CD4-positive, alpha-beta T cell treated with Interferon alpha-2 for 1 hour (primary cell): Measurements from ENCODE around the gene CFDP1.

ENCODE experiments used
- DNase-seq, 2 donors: peaks; one replicate each; pipeline ENCODE4 v3.0.0-alpha.2; 2020 to 2022

CFDP1 gene

DNA sequence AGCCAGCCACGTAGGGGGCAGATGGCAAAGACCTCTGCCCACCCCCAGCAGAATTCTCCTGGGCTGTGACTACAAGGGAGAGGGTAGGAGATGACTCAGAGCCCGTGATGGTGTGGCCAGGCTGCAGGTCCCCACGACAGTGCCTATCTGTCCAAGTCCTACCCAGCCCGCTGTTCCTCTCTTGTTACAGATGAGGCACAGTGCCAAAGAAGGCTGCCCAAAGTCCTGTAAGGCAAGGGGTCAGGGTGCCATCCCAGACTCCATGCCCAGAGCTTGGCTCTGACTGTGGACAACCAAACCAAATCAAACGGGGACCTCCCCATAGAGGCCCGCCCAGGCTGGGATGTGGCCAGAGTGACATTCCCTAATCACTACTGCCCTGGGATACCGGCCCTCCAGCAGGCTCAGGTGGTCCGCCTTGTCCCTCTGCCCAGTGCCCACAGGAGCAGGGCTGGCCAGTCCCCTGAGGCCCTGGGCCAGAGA, 169.3 kb downstream of the CFDP1 start:
- DNase-seq = no peak

DNA sequence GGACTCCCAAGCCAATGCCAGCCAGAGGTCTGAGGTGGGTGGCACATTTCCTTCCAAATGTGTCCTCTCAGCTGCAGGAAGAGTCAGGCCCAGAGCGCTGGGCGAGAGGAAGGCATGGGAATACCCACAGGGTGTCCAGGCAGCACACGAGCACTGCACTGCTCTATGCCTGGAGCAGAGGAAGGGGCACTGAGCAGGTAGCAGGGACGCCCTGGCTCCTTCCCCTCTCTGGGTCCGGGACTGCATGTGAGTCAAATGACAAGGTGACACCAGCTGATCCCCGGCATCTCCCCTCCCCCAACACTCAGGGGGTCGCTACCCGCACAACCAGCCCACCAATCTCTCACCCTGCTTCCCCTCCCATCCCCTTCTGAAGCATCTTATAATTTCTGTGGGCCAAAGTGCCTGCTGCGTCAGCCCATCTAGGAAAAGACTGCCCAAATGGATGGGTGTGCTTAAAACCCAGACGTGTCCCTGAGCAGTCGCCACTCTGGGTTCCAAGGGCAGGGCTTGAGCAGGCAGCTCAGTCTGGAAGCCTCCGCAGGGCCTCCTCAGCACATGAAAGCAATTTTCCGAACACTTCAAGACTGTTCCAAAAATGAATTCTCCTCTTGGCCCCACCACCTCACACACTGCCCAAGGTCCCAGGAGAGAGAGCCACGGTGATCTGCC, 169.9 kb downstream of the CFDP1 start:
- DNase-seq = no peak

DNA sequence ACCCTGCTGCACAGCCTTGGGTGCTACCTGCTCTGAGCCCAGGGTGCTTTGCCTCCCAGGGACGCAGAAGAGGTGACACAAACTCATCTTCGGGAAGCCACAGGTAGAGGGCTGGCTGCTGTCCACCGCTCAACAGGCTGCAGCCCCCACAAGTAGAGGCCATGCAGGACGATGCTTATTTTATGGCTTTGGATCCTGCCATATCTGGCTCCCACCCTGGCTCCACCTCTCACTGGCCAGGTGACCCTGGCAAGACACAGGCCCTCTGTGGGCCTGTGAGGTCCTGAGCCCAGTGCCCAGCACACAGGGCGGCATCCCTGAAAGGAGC, 170.5 kb downstream of the CFDP1 start:
- no peak for DNase-seq

DNA sequence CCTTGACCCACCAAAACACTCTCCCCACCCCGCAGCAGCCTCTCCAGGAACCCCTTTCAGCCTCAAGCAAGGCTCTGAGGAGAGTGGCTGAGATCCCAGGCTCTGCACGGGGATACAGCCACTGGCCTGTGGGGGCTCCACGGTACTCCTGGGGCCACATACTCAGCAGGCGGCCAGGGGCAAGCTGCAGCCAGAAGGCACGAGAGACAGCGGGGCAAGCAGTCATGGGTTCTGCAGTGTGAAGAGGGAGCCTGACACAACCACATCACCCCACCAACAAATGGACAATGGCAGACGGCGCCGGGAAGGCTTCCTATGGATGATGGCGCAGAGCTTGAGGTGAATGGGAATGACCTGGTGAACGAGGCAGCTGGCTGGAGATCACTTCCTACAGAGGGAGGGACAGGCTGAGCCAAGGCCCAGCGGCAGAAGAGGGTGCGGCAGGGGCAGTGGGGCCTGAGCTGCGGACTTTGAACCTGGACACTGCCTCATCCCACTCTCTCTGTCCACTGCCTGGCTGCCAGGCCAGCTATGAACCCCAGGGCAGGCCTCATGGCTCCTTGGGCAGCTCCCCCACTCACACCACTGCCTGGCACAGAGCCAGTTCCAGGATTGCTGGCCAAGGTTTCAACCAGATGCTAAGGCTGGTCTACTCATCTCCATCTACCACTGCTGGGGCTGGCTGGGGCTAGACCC, 171.1 kb downstream of the CFDP1 start:
- DNase-seq = no peak

GRCh38 chr16:75261590-75262078, 171.7 kb downstream of the CFDP1 start:
- DNase-seq = no peak

DNA sequence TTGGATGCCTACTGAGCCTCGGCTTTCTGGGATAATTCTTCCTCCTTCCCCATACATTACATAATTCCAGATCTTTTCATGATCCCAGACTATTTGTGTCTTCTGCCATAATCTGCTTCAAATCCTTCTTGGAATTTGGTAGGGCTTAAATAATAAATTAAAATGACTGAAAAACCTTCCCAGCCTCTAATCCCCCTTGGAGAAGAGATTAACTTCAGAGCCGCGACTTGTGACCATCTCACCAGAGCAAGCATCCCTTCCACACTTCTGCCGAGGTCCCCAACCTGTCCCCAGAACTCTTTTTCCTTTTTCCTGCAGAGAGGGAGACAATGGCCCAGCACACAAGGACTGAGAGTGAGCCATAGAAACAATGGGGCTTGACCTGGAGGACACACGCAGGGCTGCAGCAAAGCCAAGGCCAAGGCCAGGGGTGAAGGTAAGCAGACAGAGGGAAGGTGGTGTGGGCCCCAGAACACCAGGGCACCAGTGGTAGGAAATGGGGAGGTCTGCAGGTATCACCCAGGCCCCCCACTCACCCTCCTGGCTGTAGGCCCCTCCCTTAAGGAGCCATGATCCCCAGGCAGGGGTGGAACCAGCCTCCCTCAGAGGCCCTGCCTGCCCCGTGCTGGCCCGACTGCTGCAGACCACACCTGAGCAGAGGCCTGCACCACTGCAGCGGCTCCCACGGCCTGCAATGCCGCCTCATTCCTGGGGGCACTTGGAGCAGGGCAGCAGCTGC, 172.3 kb downstream of the CFDP1 start:
- DNase-seq = no peak

- no peak for DNase-seq
Observed at GRCh38 chr16:75258807-75259141, 174.5 kb downstream of the CFDP1 start.

- no peak for DNase-seq
Observed at GRCh38 chr16:75257886-75258806, 175.2 kb downstream of the CFDP1 start.

DNA sequence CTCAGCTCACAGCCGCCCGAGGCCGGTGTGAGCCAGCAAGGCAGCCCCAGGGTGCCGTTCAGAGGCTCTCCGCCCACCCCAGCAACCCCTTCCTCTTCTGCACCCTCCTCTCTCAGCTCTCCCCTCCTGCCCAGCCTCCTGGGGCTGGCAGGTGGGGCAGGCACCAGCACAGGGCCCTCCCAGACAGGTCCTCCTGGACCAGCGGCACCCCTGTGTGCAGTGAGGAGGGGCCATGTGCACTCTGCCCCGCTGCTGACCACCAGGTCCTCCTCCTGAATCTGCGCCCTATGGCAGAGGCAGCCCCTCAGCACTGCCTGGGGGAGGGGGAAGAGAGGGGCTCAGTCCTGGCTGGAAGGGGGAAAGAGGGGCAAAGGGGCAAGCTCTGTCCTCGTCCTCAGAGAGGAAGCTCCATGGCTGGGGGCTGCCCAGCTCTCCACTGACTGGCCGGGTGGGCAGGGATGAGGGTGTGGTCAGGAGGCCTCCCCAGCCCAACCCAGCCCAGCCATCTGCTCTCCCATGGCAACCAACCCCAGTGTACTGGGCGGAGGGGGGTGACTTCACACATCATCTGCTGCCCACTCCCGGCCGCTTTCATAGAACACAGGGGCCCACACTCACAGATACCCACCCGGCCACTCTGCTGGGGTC, 176.5 kb downstream of the CFDP1 start:
- no peak for DNase-seq

- no peak for DNase-seq
Observed at GRCh38 chr16:75256059-75256571, 177.2 kb downstream of the CFDP1 start.

DNA sequence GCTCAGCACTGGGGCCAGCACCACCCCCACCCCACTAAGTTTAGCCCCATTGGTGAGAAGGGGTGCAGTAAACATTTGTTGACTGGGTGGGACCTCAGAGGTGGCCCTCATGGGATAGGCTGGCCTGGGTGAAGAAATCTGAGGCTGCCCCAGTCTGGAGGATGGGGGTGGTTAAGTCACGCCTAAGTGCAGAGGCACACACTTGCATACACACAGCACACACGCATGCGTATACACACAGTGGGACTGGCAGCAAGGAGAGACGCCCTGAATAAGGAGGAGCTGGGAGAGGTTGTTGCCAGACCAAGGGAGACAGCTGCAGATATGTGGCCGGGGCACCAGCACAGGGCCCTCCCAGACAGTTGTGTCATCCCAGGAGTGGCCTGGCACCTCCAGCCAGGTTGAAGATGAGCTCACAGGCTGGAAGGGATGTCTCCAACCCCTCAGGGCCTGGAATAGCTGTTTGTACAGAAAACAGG, 178.9 kb downstream of the CFDP1 start:
- DNase-seq = no peak

- no peak for DNase-seq
Observed at GRCh38 chr16:75252946-75253911, 180.1 kb downstream of the CFDP1 start.

DNA sequence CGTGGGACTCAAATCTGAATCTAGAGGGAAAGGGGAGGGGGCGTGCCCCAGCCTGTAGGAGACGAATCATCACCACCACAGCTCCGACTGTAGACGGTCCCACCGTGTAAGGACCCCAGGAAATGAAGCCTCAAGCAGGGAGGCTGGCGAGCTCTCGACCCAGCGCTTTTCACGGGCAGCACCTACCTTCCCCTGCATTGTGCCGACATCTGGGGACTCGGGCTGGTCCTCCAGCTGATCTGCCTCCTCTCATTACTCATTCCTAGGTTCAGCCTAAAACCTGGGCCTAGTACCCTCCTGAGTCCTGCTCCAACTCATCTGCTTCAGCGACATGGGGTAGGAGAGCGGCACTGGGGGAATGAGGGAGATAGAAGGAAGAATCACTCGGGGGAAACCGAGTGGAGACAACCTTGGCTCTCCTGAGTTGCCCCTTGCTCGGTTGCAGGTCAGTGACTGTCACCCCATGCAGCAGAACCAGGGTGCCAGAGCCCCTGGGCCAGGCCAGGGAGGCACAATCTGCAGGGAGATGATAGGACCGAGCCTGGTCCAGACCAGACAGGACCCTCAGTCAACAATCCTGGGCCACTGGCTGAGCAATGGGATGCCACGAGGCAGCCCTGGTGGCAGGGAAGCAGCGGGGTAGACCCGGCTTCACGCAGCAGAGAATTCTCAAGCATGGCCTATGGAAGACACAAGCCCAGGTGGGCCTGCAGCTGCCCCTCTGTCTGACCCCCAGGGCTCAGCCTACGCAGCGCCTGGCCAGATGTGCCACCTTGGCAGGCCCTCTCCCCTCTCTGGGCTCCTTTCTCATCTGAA, 181.0 kb downstream of the CFDP1 start:
- no peak for DNase-seq

GRCh38 chr16:75251280-75252048, 181.8 kb downstream of the CFDP1 start, which contains the start of gene BCAR1:
Gene BCAR1 (minus strand): TSS chr16:75251624. CDS start chr16:75251482, 142 bp downstream.
- DNase-seq = no peak

DNA sequence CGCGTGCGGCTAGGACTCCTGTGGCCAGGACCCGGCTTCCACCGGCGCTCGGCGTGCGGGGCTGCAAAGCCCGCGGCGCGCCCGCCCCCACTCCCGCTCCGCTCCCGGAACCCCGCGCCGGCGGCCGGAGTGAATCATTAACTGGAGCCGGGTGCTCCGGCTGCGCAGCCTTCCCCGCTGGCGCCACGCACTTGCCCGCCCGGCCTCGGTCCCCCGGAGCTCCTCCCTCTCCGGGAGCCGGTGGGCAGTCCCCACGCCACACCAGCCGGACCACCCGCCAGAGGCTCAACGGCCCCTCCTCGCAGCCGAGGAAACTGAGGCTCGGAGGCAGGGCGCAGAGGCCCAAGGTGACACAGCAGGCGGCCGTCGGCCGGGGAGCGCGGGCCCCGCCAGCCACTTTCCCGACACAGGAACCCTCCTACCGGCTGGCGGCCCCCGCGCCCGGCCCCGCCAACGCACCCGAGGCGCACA, 182.5 kb downstream of the CFDP1 start:
- no peak for DNase-seq

- DNase-seq = no peak
Observed at GRCh38 chr16:75250089-75250808, 183.1 kb downstream of the CFDP1 start.

- DNase-seq = no peak
Observed at GRCh38 chr16:75249441-75249840, 183.9 kb downstream of the CFDP1 start.
